Posterior vena cava (tissue), 2 donors: ENCODE measurements around the gene GFY. TPM values are rescaled to one million over a fixed set of nuclear protein-coding genes. Genes with fewer than 3 reads are reported as not detected.
"Not testable (repeated sequence)": the region's sequence is repeated elsewhere in the genome, so short reads cannot be mapped to it uniquely, and the experiment has no call there.

ENCODE experiments used
- DNase-seq: peaks from one replicate; pipeline ENCODE4 v3.0.0-alpha.2; 2020; ENCODE audit warnings: low spot score
- intact Hi-C, 2 donors: fragments of 100-400 bp; cut with DNase I; formaldehyde crosslinking; loops; one replicate each; pipeline versions ENCODE4 v1.14.1 to v1.14.2; 2022 to 2023
- total RNA-seq, 2 donors: library from RNA; stranded (reverse); fragmentation: NEBNext Ultra II Directional; extraction: Animal tissue kit (Norgen Biotek cat#: 25700); gene quantifications; one replicate each; pipeline ENCODE4 v1.2.1, GENCODE V29; 2021
- donor health status: DM: yes; HTN: yes; CAD: no.
- donor health status: DM: yes; HTN: yes; CAD: no.

GFY gene
- total RNA-seq, 2 donors from 2014 or later, result not detected

DNA sequence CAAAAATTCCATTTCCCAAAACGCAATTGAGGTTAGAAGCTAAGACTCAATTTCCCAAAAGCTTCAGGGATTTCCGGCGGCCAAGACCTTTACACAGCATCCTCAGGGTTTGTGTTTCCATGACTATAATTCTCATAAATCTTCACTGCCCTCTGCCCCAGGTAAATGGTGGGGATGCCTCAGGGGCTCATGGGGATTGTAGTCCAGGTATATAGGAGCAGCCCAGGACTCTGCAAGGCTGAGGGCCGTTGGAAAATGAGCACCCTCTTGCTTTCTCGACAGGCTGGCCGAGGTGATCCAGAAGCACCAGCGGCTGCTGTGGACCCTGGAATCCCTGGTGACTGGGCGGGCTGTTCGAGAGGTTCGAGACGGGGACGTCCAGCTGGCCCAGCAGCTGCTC is 34.2 kb downstream of the GFY start:
- intact Hi-C loops, result no loop called here
- no peak for DNase-seq

- intact Hi-C loops, DNase-seq: not testable (repeated sequence)
These were observed 35.9 kb downstream of the GFY start for GRCh38 chr19:49461130-49461529.

- DNase-seq, result no peak
- intact Hi-C loops, result no loop called here
These were observed 36.5 kb downstream of the GFY start for GRCh38 chr19:49461656-49462055.

- no peak for DNase-seq
- intact Hi-C loops, result no loop called here
These were observed 37.3 kb downstream of the GFY start for GRCh38 chr19:49462492-49462891.

- intact Hi-C loops, result no loop called here
- DNase-seq, result no peak
These were observed 39.0 kb downstream of the GFY start for GRCh38 chr19:49463960-49464740.

DNA sequence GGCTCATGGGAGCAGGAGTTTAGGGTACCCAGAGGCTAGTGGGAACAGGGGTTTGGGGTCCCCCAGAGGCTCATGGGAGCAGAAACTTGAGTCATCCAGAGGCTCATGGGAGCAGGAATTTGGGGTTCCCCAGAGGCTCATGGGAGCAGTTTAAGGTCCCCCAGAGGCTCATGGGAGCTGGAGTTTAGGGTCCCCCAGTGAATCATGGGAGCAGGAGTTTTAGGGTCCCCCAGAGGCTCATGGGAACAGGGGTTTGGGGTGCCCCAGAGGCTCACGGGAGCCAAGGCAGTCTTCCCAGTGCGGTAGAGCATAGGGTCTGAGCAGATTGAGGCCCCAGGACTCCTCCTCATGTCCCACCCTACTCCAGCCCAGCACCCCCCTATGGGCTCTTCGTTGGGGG is 40.2 kb downstream of the GFY start:
- no peak for DNase-seq
- intact Hi-C loops, result no loop called here

- intact Hi-C loops, result no loop called here
- DNase-seq, result no peak
These were observed 43.0 kb downstream of the GFY start for GRCh38 chr19:49468199-49468598.

GRCh38 chr19:49468746-49469447 is 43.7 kb downstream of the GFY start:
- intact Hi-C loops, result no loop called here
- peak; percentile 91 for DNase-seq

DNA sequence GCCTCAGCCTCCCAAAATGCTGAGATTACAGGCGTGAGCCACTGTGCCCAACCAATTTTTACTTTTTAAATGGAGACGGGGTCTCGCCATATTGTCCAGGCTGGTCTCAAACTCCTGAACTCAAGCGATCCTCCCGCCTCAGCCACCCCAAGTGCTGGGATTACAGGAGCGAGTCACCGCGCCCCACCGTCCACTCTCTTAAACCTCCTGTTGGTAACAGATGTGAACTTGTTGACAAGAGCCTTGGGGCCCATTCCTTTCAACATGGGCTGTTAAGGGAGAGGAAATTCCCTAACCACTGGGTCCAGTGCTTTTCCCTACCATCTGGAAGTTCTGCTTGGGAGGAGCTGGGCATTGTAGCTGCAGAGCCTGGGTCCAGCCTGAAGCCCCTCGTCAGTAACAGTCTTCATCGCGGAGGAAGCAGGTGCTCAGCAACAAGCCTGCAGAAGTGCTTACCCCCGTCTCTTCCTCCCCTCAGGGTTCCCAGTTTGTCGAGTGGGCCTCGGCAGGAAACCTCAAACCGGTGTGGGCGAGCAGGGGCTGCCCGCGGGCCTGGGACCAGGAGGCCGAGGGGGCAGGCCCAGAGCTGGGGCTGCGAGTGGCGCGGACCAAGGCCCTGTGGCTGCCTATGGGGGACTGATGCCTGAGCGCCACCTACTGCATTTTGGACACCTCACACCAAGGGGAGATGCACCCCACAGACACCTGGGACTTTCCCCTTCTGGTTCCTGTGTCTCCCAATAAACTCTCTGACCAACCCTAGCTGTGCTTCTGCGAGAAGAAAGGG is 44.8 kb downstream of the GFY start:
- intact Hi-C loops, result no loop called here
- no peak for DNase-seq

DNA sequence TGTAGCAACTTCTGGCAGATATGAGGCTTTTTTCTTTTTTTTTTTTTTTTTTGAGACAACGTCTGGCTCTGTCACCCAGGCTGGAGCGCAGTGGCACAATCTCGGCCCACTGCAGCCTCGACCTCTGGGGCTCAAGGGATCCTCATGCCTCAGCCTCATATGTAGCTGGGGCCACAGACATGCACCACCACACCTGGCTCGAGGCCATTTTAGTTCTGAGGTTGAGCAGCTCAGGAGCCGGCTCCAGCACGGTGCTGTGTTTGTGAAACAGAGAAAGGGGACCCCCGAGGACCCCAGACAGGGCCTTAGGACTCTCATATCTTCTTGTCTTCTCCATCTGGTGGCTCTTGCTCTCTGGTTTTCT is 45.4 kb downstream of the GFY start:
- no peak for DNase-seq
- intact Hi-C loops, result no loop called here

DNA sequence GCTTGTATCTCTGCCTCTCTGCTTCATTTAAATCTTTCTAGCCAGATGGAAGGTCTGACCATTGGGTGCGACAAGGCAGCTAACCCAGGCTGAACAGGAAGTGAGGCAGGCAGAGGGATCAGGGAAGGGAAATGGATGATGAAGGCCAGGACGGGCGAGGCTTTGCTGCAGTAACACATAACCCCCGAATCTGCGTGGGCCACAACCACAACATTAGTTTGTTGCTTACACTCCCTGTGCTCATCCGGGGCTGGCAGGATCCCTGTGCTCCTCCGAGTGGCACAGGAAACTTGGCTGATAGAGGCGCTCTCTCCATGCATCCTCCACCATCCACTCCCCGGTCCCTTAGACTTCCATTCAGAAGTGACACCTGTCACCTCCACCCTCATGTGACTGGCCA is 47.7 kb downstream of the GFY start:
- DNase-seq, result no peak
- intact Hi-C loops, result no loop called here

DNA sequence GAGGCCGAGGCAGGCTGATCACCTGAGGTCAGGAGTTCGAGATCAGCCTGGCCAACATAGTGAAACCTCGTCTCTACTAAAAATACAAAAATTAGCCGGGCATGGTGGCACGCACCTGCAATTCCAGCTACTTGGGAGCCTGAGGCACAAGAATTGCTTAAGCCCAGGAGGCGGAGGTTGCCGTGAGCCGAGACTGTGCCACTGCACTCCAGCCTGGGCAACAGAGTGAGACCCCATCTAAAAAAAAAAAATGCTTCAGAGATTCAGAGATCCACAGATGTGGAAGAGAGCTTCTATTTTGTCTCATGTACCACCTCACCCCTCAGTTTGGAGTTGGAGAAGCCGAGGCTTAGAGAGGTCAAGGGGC is 48.3 kb downstream of the GFY start:
- intact Hi-C loops, DNase-seq: not testable (repeated sequence)

DNA sequence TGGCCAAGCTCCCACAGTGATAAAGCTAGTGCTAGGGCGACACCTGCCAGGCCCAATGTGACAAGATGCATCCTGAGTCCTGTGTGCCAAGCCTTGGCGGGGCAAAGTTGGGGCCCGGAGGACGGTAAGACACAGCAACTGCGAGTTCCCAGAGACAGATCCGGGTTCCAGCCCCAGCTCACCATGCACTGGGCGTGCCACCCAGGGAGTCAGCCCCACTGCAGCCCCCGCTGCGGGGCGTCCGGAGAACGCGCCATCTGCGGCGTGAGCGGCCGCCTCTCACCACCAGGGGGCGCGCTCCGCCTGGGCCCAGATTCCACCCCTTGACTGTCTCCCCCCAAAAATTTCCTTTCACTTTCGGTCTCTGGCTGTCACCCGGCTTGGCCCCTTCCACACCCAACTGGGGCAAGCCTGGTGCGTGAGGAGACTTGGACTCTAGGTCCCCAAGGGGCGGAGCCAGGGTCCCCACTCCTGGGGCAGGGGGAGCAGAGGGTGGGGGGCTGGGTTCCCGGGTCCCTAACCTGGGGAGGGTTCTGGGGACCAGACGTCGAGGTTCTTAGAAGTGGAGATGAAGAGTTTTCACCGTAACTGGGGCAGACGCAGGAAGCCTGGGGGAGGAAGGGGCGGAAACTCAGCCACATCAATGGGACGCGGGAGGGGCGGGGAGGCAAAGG is 48.8 kb downstream of the GFY start, which contains the start of gene FLT3LG:
Gene FLT3LG (plus strand): TSS at position 348 of the 674 bp plus-strand sequence. CDS start 425 bp downstream, outside the sequence.
- peak; percentile 93 for DNase-seq

GRCh38 chr19:49474542-49474924 is 49.3 kb downstream of the GFY start:
- no peak for DNase-seq
- intact Hi-C loops, result no loop called here

More for the DNA sequence above, 48.8 kb downstream of the GFY start, which contains the start of gene FLT3LG:
- intact Hi-C loops, result no loop called here

- DNase-seq, result no peak
- intact Hi-C loops, result no loop called here
These were observed 50.2 kb downstream of the GFY start for GRCh38 chr19:49475191-49475917.

DNA sequence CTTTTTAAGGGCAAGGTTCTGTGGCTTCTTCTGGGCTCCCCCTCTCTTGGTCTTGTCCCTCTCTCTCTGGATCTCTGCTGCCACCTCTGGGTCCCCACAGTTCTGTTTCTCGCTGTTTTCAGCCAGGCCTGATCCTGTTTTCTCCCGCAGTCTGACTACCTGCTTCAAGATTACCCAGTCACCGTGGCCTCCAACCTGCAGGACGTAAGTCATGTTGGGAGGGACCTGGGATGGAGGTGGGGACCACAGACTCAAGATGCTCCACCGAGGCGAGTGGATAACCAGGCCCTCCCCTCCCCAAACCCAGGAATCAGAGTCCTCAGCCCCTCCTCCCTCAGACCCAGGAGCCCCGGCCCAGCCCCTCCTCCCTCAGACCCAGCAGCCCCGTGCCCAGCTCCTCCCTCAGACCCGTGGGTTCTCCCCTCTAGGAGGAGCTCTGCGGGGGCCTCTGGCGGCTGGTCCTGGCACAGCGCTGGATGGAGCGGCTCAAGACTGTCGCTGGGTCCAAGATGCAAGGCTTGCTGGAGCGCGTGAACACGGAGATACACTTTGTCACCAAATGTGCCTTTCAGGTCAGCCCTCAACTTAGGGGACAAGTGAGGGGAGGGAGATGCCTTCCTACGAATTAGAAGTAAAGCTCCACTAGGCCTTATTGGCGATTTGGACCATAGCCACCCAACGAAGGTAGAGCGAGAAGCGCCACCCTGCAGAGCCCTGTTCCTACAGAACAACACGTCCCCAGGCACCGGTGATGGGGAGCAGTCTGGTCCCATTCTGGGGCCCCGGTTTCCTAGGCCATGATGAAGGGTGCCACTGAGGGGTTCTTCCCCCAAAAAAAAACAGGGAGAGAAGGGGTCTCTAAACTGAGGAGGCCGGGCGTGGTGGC is 51.0 kb downstream of the GFY start:
- intact Hi-C loops, result no loop called here
- no peak for DNase-seq
